ENCODE measurements around the gene SFXN3.

The SFXN3 gene

DNA sequence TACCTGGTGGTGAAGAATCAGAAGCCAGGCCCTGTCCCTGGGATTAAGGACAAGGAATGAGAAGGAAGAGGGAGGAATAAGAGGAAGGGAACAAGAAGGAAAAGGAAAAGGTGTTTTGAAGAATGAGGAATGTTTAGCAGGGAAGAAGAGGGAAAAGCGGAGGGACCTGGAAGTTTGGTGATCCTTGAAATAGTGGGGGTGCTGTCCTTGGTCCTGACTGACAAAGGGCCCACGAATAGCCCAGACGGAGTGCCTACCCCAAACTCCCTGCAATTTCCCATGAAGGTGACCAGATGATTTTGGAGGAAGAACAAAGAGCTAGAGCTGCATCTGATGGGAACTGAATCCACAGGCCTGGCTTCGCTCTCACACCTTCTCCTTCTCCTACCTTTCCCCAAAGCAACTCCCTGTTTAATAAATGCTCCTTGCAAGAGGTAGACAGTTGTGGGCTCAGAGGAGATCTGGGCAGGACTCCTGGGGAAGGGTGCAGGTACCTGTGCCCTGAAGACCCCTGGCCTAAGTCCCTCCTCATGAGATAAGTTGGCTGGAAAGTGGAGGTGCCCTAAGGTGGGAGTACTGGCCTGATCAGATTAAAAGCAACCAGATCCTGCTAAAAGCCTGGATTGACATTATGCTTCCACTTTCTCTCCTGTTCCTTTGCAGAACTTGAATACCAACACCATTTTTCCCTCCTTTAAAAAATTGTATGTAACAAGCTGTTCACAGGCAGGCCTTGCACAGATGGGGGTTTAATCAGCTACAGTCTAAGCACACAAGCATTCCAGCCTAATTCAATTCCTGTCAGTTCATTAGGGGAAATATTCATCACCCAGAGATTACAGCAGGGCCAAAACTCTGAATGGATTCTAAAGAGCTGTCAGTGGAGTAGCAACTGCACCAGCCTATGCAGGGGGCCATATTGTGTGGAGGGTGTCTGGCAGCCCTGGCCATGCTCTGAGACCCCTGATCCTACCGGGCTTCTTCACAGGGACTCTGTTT is 50.2 kb downstream of the SFXN3 start:
- 39% methylated on average over 4 of the region's 5 CpGs for WGBS (ENCODE audit: insufficient coverage)
- Histone ChIP-seq H3K27me3 (replicated peaks in 2 of 5; ENCODE audit: control insufficient read depth in 4 of 5, insufficient read depth in 5 of 5, low read length in 4 of 5) (peaks cover 6 to 85% (median 28%) of the 10 kb centered on the region in 5 experiments), H3K4me3 (ENCODE audit: control insufficient read depth in 1 of 7, extremely low read depth in 1 of 7, insufficient read depth in 4 of 7, low read depth in 2 of 7, low read length in 6 of 7) (no peak overlapping the region)

DNA sequence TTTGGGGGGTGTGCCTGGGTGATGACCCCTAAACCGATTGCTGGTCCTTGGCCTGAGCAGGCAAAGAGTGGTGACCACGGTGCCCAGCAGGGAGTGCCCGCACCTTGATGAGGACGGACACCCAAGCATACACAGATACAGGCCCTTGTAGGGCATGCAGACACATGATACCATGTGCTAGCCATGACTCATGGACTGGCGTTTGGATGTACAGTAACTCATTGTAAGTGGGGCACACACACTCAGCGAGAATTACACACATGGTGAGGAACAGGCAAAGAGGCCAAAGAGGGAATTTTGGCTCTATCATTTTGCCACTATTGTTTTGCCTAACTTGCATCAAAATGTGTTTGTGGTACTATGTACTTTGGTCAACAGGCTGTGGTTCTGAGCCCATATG is 54.8 kb downstream of the SFXN3 start:
- Histone ChIP-seq H3K4me1 (ENCODE audit: control extremely low read depth in 1 of 4, control insufficient read depth in 4 of 4, insufficient read depth in 4 of 4, low read length in 3 of 4) (no peaks in the 10 kb centered on the region), H3K27ac (ENCODE audit: insufficient read depth in 1 of 2, low read depth in 1 of 2, low read length in 2 of 2, poor library complexity in 1 of 2, severe bottlenecking in 2 of 2) (no peak overlapping the region), H3K9me3 (ENCODE audit: control extremely low read depth in 1 of 5, control insufficient read depth in 4 of 5, insufficient read depth in 2 of 5, low read depth in 1 of 5, low read length in 4 of 5) (no peaks in the 10 kb centered on the region), H3K27me3 (replicated peaks in 2 of 5; ENCODE audit: control insufficient read depth in 4 of 5, insufficient read depth in 5 of 5, low read length in 4 of 5) (peaks cover 6 to 97% (median 46%) of the 10 kb centered on the region in 5 experiments), H3K4me3 (ENCODE audit: control insufficient read depth in 1 of 7, extremely low read depth in 1 of 7, insufficient read depth in 4 of 7, low read depth in 2 of 7, low read length in 6 of 7) (no peak overlapping the region), H3K36me3 (ENCODE audit: control insufficient read depth in 4 of 4, insufficient read depth in 4 of 4, low read length in 3 of 4) (no peaks in the 10 kb centered on the region)
- 86% methylated on average over 1 of the region's 6 CpGs for WGBS (ENCODE audit: insufficient coverage)
- ChIA-PET CTCF (interaction anchor here (1.2 to 67.5 kb wide), 6 partner anchors 12 to 56 kb away, joined by 3 to 1574 read pairs (median 8); partner anchors contain the start of genes KAZALD1, PDZD7 and SFXN3), POLR2A (no interaction called here)
- DNase-seq, result no peak

More for the DNA sequence above, 50.2 kb downstream of the SFXN3 start:
- H3K4me1 ChIP-seq (ENCODE audit: control extremely low read depth in 1 of 4, control insufficient read depth in 4 of 4, insufficient read depth in 4 of 4, low read length in 3 of 4), result no peaks in the 10 kb centered on the region
- ChIA-PET POLR2A (no interaction called here), CTCF (interaction anchor here (1.2 to 67.5 kb wide), 4 partner anchors 12 to 65 kb away, joined by 3 to 1574 read pairs (median 64); partner anchors contain the start of genes KAZALD1, PDZD7 and SFXN3)
- no peaks in the 10 kb centered on the region for H3K36me3 ChIP-seq (ENCODE audit: control insufficient read depth in 4 of 4, insufficient read depth in 4 of 4, low read length in 3 of 4)
- H3K27ac ChIP-seq (ENCODE audit: insufficient read depth in 1 of 2, low read depth in 1 of 2, low read length in 2 of 2, poor library complexity in 1 of 2, severe bottlenecking in 2 of 2), result no peak overlapping the region
- DNase-seq, result peak in 2 of 3 donors; percentile 42 to 43
- H3K9me3 ChIP-seq (ENCODE audit: control extremely low read depth in 1 of 5, control insufficient read depth in 4 of 5, insufficient read depth in 2 of 5, low read depth in 1 of 5, low read length in 4 of 5), result no peaks in the 10 kb centered on the region

DNA sequence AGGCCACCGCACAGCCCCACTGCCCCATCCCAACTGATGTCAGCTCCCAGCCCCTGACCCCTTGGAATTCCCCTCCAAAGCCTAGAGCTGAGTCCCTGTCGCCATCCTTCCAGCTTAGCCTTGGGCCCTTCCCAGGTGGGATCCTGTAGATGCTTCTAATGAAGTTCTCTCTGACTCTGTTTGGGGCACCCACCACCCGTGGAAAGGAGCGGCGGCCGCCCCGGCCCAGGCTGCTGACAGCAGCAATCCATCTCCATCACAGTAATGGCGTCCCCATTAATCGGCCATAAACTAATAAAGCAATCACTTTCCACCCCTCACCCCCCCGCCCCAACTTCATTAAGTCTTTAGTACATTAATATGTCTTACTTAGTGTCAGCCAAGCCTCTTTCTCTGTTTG is 56.3 kb downstream of the SFXN3 start:
- H3K27ac ChIP-seq (ENCODE audit: insufficient read depth in 1 of 2, low read depth in 1 of 2, low read length in 2 of 2, poor library complexity in 1 of 2, severe bottlenecking in 2 of 2), result no peak overlapping the region
- H3K27me3 ChIP-seq (replicated peaks in 2 of 5; ENCODE audit: control insufficient read depth in 4 of 5, insufficient read depth in 5 of 5, low read length in 4 of 5), result peaks cover 7 to 98% (median 50%) of the 10 kb centered on the region in 5 experiments
- CTCF ChIA-PET, result interaction anchor here (2.4 to 67.5 kb wide), 4 partner anchors 10 to 55 kb away, joined by 7 to 1574 read pairs (median 70); partner anchors contain the start of genes KAZALD1, PDZD7 and SFXN3
- POLR2A ChIA-PET, result no interaction called here
- WGBS (ENCODE audit: insufficient coverage), result 41% methylated on average over 7 of the region's 10 CpGs
- no peaks in the 10 kb centered on the region for H3K36me3 ChIP-seq (ENCODE audit: control insufficient read depth in 4 of 4, insufficient read depth in 4 of 4, low read length in 3 of 4)
- no peaks in the 10 kb centered on the region for H3K9me3 ChIP-seq (ENCODE audit: control extremely low read depth in 1 of 5, control insufficient read depth in 4 of 5, insufficient read depth in 2 of 5, low read depth in 1 of 5, low read length in 4 of 5)
- no peaks in the 10 kb centered on the region for H3K4me1 ChIP-seq (ENCODE audit: control extremely low read depth in 1 of 4, control insufficient read depth in 4 of 4, insufficient read depth in 4 of 4, low read length in 3 of 4)
- no peak overlapping the region for H3K4me3 ChIP-seq (ENCODE audit: control insufficient read depth in 1 of 7, extremely low read depth in 1 of 7, insufficient read depth in 4 of 7, low read depth in 2 of 7, low read length in 6 of 7)
- DNase-seq, result no peak

DNA sequence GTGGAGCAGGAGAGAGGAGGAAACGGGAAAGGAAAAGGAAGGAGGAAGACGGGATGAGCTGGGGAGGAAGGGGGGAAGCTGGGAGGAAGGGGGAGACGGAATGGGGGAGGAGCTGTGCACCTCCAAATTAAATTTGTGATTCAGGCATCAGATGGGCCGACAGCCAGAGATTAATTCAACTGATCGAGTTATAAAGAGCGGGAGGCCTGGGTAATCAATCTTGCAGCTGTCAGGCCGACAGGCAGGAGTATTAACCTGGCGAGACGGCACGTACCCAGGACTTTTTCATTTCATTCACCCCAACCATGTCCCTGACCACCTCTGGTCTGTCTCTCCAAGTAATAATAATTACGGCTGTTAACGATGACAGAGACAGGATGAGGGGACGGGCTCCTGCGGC is 56.9 kb downstream of the SFXN3 start:
- Histone ChIP-seq H3K4me1 (ENCODE audit: control extremely low read depth in 1 of 4, control insufficient read depth in 4 of 4, insufficient read depth in 4 of 4, low read length in 3 of 4) (no peaks in the 10 kb centered on the region), H3K4me3 (ENCODE audit: control insufficient read depth in 1 of 7, extremely low read depth in 1 of 7, insufficient read depth in 4 of 7, low read depth in 2 of 7, low read length in 6 of 7) (no peak overlapping the region), H3K27ac (ENCODE audit: insufficient read depth in 1 of 2, low read depth in 1 of 2, low read length in 2 of 2, poor library complexity in 1 of 2, severe bottlenecking in 2 of 2) (no peak overlapping the region), H3K9me3 (ENCODE audit: control extremely low read depth in 1 of 5, control insufficient read depth in 4 of 5, insufficient read depth in 2 of 5, low read depth in 1 of 5, low read length in 4 of 5) (no peaks in the 10 kb centered on the region), H3K27me3 (replicated peaks in 2 of 5; ENCODE audit: control insufficient read depth in 4 of 5, insufficient read depth in 5 of 5, low read length in 4 of 5) (peaks cover 7 to 98% (median 50%) of the 10 kb centered on the region in 5 experiments), H3K36me3 (ENCODE audit: control insufficient read depth in 4 of 4, insufficient read depth in 4 of 4, low read length in 3 of 4) (no peaks in the 10 kb centered on the region)
- no peak for DNase-seq
- ChIA-PET CTCF (interaction anchor here (0.7 to 67.5 kb wide), 6 partner anchors 10 to 54 kb away, joined by 3 to 1574 read pairs (median 10); partner anchors contain the start of genes KAZALD1, PDZD7 and SFXN3), POLR2A (no interaction called here)
- 12% methylated on average over 11 of the region's 14 CpGs for WGBS (ENCODE audit: insufficient coverage)

DNA sequence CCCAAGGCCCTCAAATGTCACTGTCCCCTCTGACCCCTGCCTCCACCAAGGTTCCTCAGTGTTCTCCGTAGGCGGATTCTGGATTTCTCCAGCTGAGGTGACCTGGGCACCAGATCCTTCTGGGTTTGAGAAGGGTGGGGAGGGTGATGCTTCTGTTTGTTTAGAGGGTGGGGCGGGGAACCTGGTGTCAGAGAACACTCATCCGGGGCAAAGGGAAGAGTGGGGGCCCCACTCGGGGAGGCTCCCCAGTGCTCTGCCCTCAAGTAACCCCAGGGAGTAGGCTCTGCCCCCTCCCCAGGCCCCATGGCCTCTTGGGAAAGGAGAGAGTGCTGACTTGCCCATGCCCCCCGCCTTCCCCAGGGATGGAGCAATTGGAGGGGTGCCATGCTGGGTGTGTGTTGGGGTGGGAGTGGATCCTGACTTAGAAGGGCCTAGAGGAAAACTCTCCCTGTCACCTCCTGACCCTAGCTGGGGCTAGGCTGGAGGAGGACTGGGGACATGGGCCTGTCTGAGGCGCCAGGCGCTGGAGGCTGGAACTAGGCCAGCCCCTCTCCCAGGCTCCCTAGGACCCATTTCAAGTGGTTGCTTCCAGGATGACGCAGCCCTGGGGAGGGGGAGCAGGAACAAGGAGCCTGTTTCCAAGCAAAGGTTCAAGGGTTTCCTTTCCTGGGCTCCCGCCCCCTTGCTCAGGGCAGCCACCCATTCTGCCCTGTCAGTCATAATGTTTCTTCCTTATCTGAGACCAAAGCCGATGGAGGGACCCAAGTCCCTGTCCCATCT is 58.7 kb downstream of the SFXN3 start:
- Histone ChIP-seq H3K27ac (ENCODE audit: insufficient read depth in 1 of 2, low read depth in 1 of 2, low read length in 2 of 2, poor library complexity in 1 of 2, severe bottlenecking in 2 of 2) (no peak overlapping the region), H3K4me1 (ENCODE audit: control extremely low read depth in 1 of 4, control insufficient read depth in 4 of 4, insufficient read depth in 4 of 4, low read length in 3 of 4) (no peaks in the 10 kb centered on the region), H3K9me3 (ENCODE audit: control extremely low read depth in 1 of 5, control insufficient read depth in 4 of 5, insufficient read depth in 2 of 5, low read depth in 1 of 5, low read length in 4 of 5) (no peaks in the 10 kb centered on the region), H3K36me3 (ENCODE audit: control insufficient read depth in 4 of 4, insufficient read depth in 4 of 4, low read length in 3 of 4) (no peaks in the 10 kb centered on the region), H3K27me3 (replicated peaks in 2 of 5; ENCODE audit: control insufficient read depth in 4 of 5, insufficient read depth in 5 of 5, low read length in 4 of 5) (peaks cover 5 to 99% (median 50%) of the 10 kb centered on the region in 5 experiments), H3K4me3 (ENCODE audit: control insufficient read depth in 1 of 7, extremely low read depth in 1 of 7, insufficient read depth in 4 of 7, low read depth in 2 of 7, low read length in 6 of 7) (no peak overlapping the region)
- CTCF ChIA-PET, result interaction anchor here (2.5 to 67.5 kb wide), 4 partner anchors 8 to 51 kb away, joined by 7 to 1574 read pairs (median 280); partner anchors contain the start of genes KAZALD1, PDZD7, SFXN3 and TLX1
- DNase-seq, result no peak
- 70% methylated on average over 4 of the region's 11 CpGs for WGBS (ENCODE audit: insufficient coverage)
- POLR2A ChIA-PET, result no interaction called here

DNA sequence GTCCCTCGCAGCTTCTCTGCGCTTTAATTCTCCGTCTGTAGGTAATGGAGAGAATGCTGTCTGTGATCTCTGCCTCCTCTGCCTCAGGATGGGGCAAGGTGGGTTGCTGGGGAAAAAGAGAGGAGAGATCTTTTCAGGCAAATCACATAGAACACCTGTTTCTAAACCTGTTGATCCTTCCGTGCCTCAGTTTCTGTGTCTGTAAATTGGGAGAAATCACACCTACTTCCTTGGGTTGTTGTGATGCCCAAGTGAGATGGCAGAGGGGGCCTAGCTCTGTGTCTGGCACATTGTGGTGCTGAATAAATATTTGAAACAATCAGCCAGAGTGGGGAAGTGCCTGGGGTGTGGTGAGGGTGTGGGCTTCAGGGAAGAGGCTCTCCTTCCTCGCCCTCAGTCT is 59.6 kb downstream of the SFXN3 start:
- Histone ChIP-seq H3K4me1 (ENCODE audit: control extremely low read depth in 1 of 4, control insufficient read depth in 4 of 4, insufficient read depth in 4 of 4, low read length in 3 of 4) (no peaks in the 10 kb centered on the region), H3K27ac (ENCODE audit: insufficient read depth in 1 of 2, low read depth in 1 of 2, low read length in 2 of 2, poor library complexity in 1 of 2, severe bottlenecking in 2 of 2) (no peak overlapping the region), H3K4me3 (ENCODE audit: control insufficient read depth in 1 of 7, extremely low read depth in 1 of 7, insufficient read depth in 4 of 7, low read depth in 2 of 7, low read length in 6 of 7) (no peak overlapping the region), H3K36me3 (ENCODE audit: control insufficient read depth in 4 of 4, insufficient read depth in 4 of 4, low read length in 3 of 4) (no peaks in the 10 kb centered on the region), H3K9me3 (ENCODE audit: control extremely low read depth in 1 of 5, control insufficient read depth in 4 of 5, insufficient read depth in 2 of 5, low read depth in 1 of 5, low read length in 4 of 5) (no peaks in the 10 kb centered on the region), H3K27me3 (replicated peaks in 2 of 5; ENCODE audit: control insufficient read depth in 4 of 5, insufficient read depth in 5 of 5, low read length in 4 of 5) (peaks cover 5 to 96% (median 52%) of the 10 kb centered on the region in 5 experiments)
- ChIA-PET CTCF (interaction anchor here (1.6 to 67.5 kb wide), 3 partner anchors 47 to 71 kb away, joined by 3 to 1574 read pairs (median 434); partner anchors contain the start of genes KAZALD1, PDZD7, SFXN3 and TLX1), POLR2A (no interaction called here)
- no peak for DNase-seq
- WGBS (ENCODE audit: insufficient coverage), result 94% methylated on average over 2 of the region's 5 CpGs

All from common myeloid progenitor, CD34-positive (primary cell).